Muscle layer of duodenum (tissue), 2 donors: ENCODE data around the gene CASP14.
"Not testable (repeated sequence)": the region's sequence is repeated elsewhere in the genome, so short reads cannot be mapped to it uniquely, and the experiment has no call there.

ENCODE experiments used
- H3K27ac ChIP-seq: one replicate; pipeline ENCODE4 v1.7.0; 2013; ENCODE audit warnings: mild to moderate bottlenecking, low read length
- H3K27me3 ChIP-seq: one replicate; pipeline ENCODE4 v1.7.0; 2013; ENCODE audit warnings: low read depth, mild to moderate bottlenecking, control low read depth, low read length
- H3K36me3 ChIP-seq, 2 donors: one replicate each; pipeline ENCODE4 v1.7.0; 2013; ENCODE audit warnings: low read length in 2 of 2, control low read depth in 1 of 2, mild to moderate bottlenecking in 1 of 2; ENCODE audit not compliant: insufficient read depth in 2 of 2, control insufficient read depth in 1 of 2
- H3K4me1 ChIP-seq, 2 donors: one replicate each; pipeline ENCODE4 v1.7.0; 2013; ENCODE audit warnings: low read length in 2 of 2, mild to moderate bottlenecking in 2 of 2, control low read depth in 1 of 2, moderate library complexity in 1 of 2; ENCODE audit not compliant: insufficient read depth in 2 of 2, control insufficient read depth in 1 of 2
- H3K4me3 ChIP-seq, 2 donors: one replicate each; pipeline ENCODE4 v1.7.0; 2013; ENCODE audit warnings: low read length in 2 of 2, low read depth in 1 of 2, mild to moderate bottlenecking in 1 of 2
- H3K9me3 ChIP-seq, 2 donors: one replicate each; pipeline ENCODE4 v1.7.0; 2013; ENCODE audit warnings: low read length in 2 of 2, control low read depth in 1 of 2, mild to moderate bottlenecking in 1 of 2; ENCODE audit not compliant: control insufficient read depth in 1 of 2
- donor health status: healthy.

Gene CASP14

DNA sequence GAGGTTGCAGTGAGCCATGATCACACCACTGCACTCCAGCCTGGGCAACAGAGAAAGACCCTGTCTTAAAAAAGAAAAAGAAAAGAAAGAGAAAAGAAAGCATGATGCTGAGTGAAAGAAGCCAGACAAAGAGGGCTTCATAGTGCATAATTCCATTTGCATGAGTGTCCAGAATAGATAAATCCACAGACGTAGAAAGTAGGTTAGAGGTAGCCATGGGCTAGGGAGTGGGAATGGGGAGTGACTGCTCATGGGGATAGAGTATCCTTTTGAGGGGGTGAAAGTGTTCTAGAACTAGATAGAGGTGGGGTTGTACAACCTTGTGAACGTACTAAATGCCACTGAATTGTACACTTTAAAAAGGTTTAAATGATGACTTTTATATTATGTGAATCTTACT is 25.1 kb downstream of the CASP14 start:
- Histone ChIP-seq H3K4me1 (no peaks in the 10 kb centered on the region), H3K36me3 (no peaks in the 10 kb centered on the region), H3K4me3 (no peak overlapping the region), H3K9me3 (no peaks in the 10 kb centered on the region), H3K27me3 (no peaks in the 10 kb centered on the region), H3K27ac (no peak overlapping the region)

DNA sequence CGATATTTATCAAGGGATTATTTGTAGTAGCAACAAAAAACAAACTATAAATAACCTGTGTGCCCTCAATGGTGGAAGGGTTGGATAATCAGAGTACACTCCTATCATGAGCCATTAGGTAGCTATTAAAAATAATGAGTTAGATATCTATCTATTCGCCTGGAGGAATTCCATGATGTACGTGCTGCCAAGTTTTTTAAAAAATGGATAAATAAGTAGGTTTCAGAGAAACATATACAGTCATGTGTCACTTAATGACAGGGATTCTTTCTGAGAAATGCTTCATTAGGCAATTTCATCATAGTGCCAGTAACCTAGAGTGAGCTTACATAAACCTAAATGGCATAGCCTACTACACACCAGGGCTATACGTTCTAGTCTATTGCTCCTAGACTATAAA is 26.5 kb downstream of the CASP14 start:
- Histone ChIP-seq H3K4me1 (no peaks in the 10 kb centered on the region), H3K9me3 (no peaks in the 10 kb centered on the region), H3K4me3 (no peak overlapping the region), H3K27me3 (no peaks in the 10 kb centered on the region), H3K36me3 (no peaks in the 10 kb centered on the region), H3K27ac (no peak overlapping the region)

GRCh38 chr19:15080002-15080401 is 30.7 kb downstream of the CASP14 start:
- not testable (repeated sequence) for H3K27me3 ChIP-seq, H3K36me3 ChIP-seq, H3K4me1 ChIP-seq, H3K4me3 ChIP-seq, H3K27ac ChIP-seq, H3K9me3 ChIP-seq

DNA sequence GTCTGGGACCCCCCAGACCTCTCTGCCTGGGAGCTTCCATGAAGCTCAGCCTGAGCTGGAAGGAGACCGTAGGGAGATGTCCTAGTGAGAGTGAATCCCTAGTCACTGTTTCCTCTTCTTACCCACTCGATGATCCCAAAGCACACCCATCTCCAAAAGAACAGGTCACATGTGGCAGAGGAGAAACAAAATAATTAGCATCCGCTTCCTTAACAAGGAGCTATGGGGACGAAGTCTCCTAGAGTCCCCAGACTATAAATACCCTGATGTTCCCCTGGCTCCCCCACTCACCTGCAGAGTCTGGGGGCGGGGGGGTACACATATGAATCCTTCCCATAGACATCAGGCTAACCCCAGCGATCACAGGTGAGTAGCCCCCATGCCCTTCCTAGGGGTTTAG is 32.6 kb downstream of the CASP14 start, which contains the start of gene OR1I1:
Gene OR1I1 (plus strand): TSS at position 301 of the 400 bp plus-strand sequence. CDS start 4,855 bp downstream, outside the sequence.
- Histone ChIP-seq H3K27me3 (no peaks in the 10 kb centered on the region), H3K4me1 (no peaks in the 10 kb centered on the region), H3K4me3 (no peak within 1 kb of the TSS), H3K27ac (no peak within 1 kb of the TSS), H3K36me3 (no peaks in the 10 kb centered on the region), H3K9me3 (no peaks in the 10 kb centered on the region)

DNA sequence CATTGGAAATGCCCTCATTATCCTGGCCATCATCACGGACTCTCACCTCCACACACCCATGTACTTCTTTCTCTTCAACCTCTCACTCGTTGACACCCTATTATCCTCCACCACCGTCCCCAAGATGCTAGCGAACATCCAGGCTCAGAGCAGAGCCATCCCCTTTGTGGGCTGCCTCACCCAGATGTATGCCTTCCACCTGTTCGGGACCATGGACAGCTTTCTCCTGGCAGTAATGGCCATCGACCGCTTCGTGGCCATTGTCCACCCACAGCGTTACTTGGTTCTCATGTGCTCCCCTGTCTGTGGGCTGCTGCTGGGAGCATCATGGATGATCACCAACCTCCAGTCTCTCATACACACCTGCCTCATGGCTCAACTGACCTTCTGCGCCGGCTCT is 37.9 kb downstream of the CASP14 start:
- no peak overlapping the region for H3K4me3 ChIP-seq
- no peak overlapping the region for H3K27ac ChIP-seq
- H3K36me3 ChIP-seq: no peaks in the 10 kb centered on the region
- no peaks in the 10 kb centered on the region for H3K9me3 ChIP-seq
- peaks cover 0 to 3% of the 10 kb centered on the region in 2 donors for H3K4me1 ChIP-seq
- no peaks in the 10 kb centered on the region for H3K27me3 ChIP-seq

DNA sequence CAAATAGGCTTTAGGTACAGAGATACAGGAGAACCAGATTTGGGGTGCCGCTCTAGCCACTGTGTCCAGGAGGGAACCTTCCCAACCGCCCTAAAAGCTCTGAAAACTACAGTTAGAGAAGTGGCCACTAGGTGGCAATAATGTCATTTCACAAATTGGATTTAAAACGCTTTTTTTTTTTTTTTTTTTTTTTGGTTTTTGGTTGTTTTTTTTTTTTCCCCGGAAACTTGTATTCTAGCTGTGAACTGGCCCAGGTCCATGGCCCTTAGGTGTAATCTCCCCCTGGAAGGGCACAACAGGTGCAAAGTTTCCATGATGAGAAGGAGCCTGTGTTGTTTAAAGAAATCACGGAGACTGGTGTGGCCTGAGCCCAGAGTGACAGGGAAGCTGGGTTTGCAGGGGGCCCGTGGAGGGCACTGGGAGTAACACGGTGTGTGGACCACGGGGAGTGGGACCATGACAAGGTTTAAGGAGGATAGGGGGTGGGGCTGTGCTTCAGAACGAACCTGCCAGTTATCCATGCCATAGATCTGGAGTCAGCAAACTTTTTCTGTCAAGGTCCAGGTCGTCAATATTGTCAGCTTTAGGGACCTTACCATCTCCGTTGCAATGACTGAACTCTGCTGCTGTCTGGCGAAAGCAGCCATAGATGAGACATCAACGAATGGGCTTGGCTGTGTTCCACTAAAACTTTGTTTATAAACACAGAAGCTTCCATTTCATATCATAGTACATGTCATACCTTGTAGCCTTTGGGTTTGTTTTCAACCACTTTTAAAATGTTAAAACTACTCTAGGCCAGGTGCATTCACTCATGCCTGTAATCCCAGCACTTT is 42.9 kb downstream of the CASP14 start:
- Histone ChIP-seq H3K4me1 (peaks cover 0 to 5% of the 10 kb centered on the region in 2 donors), H3K27me3 (no peaks in the 10 kb centered on the region), H3K36me3 (no peaks in the 10 kb centered on the region), H3K4me3 (peak overlapping the region in 1 of 2 donors; percentile 18), H3K9me3 (no peaks in the 10 kb centered on the region), H3K27ac (no peak overlapping the region)

GRCh38 chr19:15093001-15093400 is 43.7 kb downstream of the CASP14 start:
- H3K4me3 ChIP-seq: no peak overlapping the region
- H3K9me3 ChIP-seq: no peaks in the 10 kb centered on the region
- H3K4me1 ChIP-seq: peaks cover 0 to 5% of the 10 kb centered on the region in 2 donors
- no peak overlapping the region for H3K27ac ChIP-seq
- H3K36me3 ChIP-seq: no peaks in the 10 kb centered on the region
- H3K27me3 ChIP-seq: no peaks in the 10 kb centered on the region

- no peaks in the 10 kb centered on the region for H3K27me3 ChIP-seq
- H3K27ac ChIP-seq: no peak overlapping the region
- no peaks in the 10 kb centered on the region for H3K9me3 ChIP-seq
- H3K4me1 ChIP-seq: peaks cover 0 to 5% of the 10 kb centered on the region in 2 donors
- H3K36me3 ChIP-seq: no peaks in the 10 kb centered on the region
- H3K4me3 ChIP-seq: no peak overlapping the region
Measured at GRCh38 chr19:15096223-15096622, 46.9 kb downstream of the CASP14 start.

DNA sequence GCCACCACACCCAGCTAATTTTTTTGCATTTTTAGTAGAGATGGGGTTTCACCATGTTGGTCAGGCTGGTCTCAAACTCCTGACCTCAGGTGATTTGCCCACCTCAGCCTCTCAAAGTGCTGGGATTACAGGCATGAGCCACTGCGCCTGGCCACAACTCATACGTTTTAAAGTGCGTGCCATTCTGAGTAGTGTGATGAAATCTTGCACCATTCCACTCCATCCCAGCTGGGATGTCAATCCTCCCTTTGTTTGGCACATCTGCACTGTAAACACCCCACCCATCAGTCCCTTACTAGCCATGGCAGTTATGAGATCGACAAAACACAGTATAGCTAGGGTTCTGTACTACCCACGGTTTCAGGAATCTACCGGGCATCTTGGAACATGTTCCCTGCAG is 48.7 kb downstream of the CASP14 start:
- H3K27me3 ChIP-seq, H3K9me3 ChIP-seq, H3K27ac ChIP-seq, H3K4me3 ChIP-seq, H3K36me3 ChIP-seq, H3K4me1 ChIP-seq: not testable (repeated sequence)

- Histone ChIP-seq H3K9me3 (peaks cover 0 to 2% of the 10 kb centered on the region in 2 donors), H3K4me1 (no peaks in the 10 kb centered on the region), H3K27me3 (no peaks in the 10 kb centered on the region), H3K27ac (no peak overlapping the region), H3K4me3 (no peak overlapping the region), H3K36me3 (no peaks in the 10 kb centered on the region)
Measured at GRCh38 chr19:15098460-15098859, 49.2 kb downstream of the CASP14 start.

DNA sequence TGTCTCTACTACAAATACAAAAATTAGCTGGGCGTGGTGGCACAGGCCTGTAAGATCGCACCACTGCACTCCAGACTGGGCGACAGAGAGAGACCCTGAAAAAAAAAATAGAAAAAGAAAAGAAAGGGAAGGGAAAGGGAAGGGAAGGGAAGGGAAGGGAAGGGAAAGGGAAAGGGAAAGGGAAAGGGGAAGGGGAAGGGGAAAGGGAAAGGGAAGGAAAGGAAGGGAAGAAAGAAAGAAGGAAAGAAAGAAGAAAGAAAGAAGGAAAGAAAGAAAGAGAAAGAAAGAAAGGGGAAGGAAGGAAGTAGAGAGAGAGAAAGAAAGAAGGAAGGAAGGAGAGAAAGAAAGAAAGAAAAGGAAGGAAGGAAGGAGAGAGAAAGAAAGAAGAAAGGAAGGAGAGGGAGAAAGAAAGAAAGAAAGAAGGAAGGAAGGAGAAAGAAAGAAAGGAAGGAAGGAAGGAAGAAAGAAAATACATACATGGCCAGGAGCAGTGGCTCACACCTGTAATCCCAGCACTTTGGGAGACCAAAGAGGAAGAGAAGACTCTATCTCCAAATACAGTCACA is 49.8 kb downstream of the CASP14 start:
- Histone ChIP-seq H3K27ac (no peak overlapping the region), H3K4me3 (no peak overlapping the region), H3K9me3 (peaks cover 0 to 5% of the 10 kb centered on the region in 2 donors), H3K4me1 (no peaks in the 10 kb centered on the region), H3K36me3 (no peaks in the 10 kb centered on the region), H3K27me3 (no peaks in the 10 kb centered on the region)
